SK-N-MC (cell line): ENCODE measurements around the gene CEBPZOS.
"Not testable (repeated sequence)": the region's sequence is repeated elsewhere in the genome, so short reads cannot be mapped to it uniquely, and the experiment has no call there.

Source experiments
- DNase-seq: peaks from one replicate; pipeline ENCODE4 v3.0.0-alpha.2; 2011; ENCODE audit warnings: low read depth, low spot score
- H3K27ac ChIP-seq: fragments of 200-600 bp; sonication (generic); 2 replicates; pipeline ENCODE4 v1.5.1; 2016; ENCODE audit warnings: mixed run types
- H3K36me3 ChIP-seq: fragments of 200-600 bp; sonication (generic); 2 replicates; pipeline ENCODE4 v1.6.1; 2017; ENCODE audit warnings: antibody characterized with exemption, low read length, mixed read lengths; ENCODE audit not compliant: insufficient read depth
- H3K4me3 ChIP-seq: fragments of 200-600 bp; sonication (generic); 2 replicates; pipeline ENCODE4 v1.5.1; 2016
- H3K9ac ChIP-seq: fragments of 200-600 bp; sonication (generic); 2 replicates; pipeline ENCODE4 v1.8.0; 2017; ENCODE audit warnings: mixed run types, mixed read lengths; ENCODE audit not compliant: insufficient read length
- H3K9me3 ChIP-seq: fragments of 200-600 bp; sonication (generic); 2 replicates; pipeline ENCODE4 v1.6.1; 2017; ENCODE audit warnings: low read depth, mild to moderate bottlenecking, antibody characterized with exemption, low read length, moderate library complexity, mixed read lengths
- EZH2 ChIP-seq: fragments of 200-600 bp; sonication (generic); IDR thresholded peaks from one replicate; pipeline ENCODE4 v1.6.1; 2017; ENCODE audit warnings: antibody characterized with exemption
- FOXP2 ChIP-seq: optimal IDR thresholded peaks from 2 replicates; pipeline ENCODE3; 2011; ENCODE audit warnings: mild to moderate bottlenecking, moderate library complexity; ENCODE audit not compliant: insufficient read depth; ENCODE audit errors: extremely low read length, control extremely low read depth
- POLR2AphosphoS5 ChIP-seq: IDR thresholded peaks from 2 replicates; pipeline ENCODE4 v1.6.1; 2012; ENCODE audit warnings: mild to moderate bottlenecking, low read depth, low read length, borderline replicate concordance

CEBPZOS gene

DNA sequence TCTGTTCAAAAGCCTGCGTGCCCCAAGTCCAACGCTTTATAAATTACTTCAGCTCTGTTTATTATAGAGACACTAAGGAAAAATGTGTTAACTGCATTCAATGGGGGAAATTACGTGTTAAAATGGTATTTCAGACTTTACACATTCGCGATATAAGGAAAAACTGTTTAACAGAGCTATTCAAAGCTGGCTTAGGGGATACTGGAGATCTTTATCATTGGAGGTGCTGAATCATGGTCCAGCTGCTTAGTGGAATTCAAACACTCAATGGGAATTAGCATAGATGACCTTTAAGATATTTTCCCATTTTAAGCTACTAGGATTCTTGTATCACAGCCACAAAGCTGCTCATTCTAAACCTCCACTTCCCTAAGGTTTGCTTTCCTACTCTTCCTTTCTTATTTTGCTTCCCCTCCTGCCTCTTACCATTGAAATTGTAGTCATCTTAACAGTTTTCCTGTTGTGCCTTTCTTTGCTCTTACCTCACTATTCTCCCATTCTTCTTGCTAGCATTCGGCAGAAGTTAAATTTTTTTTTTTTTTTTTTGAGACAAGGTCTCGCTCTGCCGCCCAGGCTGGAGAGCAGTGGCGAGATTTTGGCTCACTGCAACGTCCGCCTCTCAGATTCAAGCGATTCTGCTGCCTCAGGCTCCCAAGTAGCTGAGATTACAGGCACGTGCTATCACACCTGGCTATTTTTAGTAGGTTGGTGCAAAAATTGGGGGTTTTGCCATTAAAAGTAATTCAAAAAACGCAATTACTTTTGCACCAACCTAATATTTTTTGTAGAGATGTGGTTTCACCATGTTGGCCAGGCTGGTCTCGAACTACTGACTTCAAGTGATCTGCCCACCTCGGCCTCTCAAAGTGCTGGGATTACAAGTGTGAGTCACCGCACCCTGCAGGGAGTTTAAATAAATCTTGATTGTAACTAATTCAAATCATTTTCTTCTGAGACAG, 14.3 kb upstream of the CEBPZOS start:
- H3K27ac ChIP-seq = no peak overlapping the region
- TF ChIP-seq EZH2 (no peak), FOXP2 (no peak), POLR2AphosphoS5 (no peak)
- DNase-seq = no peak
- H3K9ac ChIP-seq = no peak overlapping the region
- no peaks in the 10 kb centered on the region for H3K36me3 ChIP-seq
- no peaks in the 10 kb centered on the region for H3K9me3 ChIP-seq
- no peak overlapping the region for H3K4me3 ChIP-seq

DNA sequence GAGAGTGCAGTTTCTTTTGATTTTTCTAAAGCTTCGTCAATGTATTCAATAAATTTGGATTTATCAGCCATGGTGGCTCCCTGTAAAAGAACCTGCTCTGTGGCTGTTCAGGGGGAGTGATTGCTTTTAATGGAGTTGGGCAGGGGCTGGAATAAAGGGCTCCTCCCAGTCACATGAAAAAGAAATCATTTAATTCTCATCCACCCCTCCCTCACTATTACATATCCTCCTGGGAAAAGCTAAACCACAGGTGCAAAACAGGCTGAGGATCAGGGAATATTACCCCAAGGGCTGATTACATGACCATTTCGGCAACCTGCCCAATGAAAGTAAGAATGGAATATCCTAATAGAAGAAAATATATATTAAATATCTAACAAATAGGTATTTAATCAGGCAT, 7.7 kb upstream of the CEBPZOS start, which contains the start of gene SULT6B1:
TSS of gene SULT6B1 (minus strand) at position 101 of the 400 bp plus-strand sequence. CDS start at position 71, 30 bp downstream.
- no peak for DNase-seq
- Histone ChIP-seq H3K4me3 (no peak within 1 kb of the TSS), H3K9me3 (no peaks in the 10 kb centered on the region), H3K36me3 (no peaks in the 10 kb centered on the region), H3K27ac (no peak within 1 kb of the TSS), H3K9ac (no peak within 1 kb of the TSS)
- TF ChIP-seq FOXP2 (no peak), POLR2AphosphoS5 (no peak), EZH2 (no peak)

DNA sequence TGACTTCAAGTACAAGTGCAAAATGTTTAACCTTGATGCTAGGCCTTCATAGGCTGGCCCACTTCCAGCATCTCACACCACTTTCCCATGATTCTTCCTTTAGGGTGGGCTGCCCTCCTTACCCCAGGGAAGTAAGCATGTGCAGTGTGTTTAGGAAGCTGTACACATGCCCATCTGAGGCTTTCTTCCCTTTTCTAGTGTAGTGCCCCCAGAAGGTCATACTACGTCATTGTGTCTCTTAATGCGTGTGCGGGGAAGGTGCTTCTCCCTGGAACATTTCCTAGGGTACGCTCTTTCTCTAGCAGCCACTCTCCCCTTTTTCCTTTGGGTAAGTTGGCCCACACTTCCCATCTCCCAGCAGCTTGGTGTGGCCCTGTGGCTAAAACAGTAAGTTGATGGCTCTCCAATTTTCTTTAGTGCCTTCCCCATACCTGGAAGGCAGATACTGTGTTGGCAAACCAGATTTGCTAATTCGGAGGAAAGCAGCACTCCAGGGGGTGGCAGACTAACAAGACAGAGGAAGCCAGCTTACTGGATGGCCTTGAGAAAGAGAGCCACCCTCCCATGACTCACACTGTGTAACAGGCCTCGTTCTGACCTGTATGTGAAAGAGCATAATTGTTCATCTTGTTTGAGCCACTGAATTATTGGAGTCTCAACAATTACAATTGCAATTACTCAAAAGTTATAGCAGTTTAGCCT, 6.7 kb upstream of the CEBPZOS start:
- no peak for TF ChIP-seq EZH2
- no peak for TF ChIP-seq FOXP2
- no peak for TF ChIP-seq POLR2AphosphoS5

DNA sequence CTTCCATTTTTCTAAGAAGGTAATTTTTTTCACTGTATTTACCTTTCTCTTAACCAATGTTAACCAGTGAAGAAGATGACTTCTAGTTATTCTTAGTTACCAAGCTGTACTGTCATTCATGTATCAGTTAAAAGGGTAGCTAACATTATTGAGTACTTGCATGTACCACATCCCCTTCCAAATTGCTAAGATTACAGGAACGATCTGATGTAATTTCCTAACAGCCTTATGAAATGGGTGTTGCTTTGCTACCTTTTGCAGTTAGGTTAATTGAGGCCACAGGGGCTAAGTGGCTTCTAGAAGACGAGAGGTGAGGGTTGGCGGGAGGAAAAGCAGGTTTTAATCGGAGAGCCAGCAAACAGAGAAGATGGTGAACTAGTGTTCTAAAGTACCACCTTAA, 6.0 kb upstream of the CEBPZOS start:
- Histone ChIP-seq H3K27ac (0 out of 2 replicates have a peak overlapping the region, but pooled peaks have one; percentile 43), H3K4me3 (no peak overlapping the region), H3K9ac (no peak overlapping the region), H3K36me3 (no peaks in the 10 kb centered on the region), H3K9me3 (no peaks in the 10 kb centered on the region)
- DNase-seq = no peak
- TF ChIP-seq POLR2AphosphoS5 = no peak
- TF ChIP-seq EZH2 = no peak
- no peak for TF ChIP-seq FOXP2

More for the DNA sequence above, 6.7 kb upstream of the CEBPZOS start:
- Histone ChIP-seq H3K9me3 (no peaks in the 10 kb centered on the region), H3K36me3 (no peaks in the 10 kb centered on the region), H3K4me3 (no peak overlapping the region), H3K27ac (0 out of 2 replicates have a peak overlapping the region, but pooled peaks have one; percentile 43), H3K9ac (no peak overlapping the region)
- no peak for DNase-seq

DNA sequence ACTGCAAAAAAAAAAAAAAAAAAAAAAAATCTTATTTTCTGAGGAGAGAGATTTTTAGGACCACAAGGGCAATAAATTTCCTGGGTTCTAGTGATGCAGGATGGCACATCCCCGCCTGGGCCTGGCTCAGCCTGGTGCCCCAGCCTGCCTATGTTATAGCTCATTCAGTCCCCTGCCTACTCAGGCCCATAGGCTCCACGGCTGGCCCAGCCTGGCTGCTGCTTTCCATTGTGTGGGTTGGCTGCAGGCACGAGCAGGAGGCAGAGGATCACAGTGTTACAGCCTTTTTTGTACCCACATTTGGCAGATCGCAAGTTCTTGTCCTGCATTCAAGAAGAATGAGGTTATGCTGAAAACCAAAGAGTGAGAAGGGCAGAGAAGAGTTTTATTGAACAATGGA, 5.0 kb upstream of the CEBPZOS start:
- TF ChIP-seq FOXP2 = no peak
- TF ChIP-seq EZH2 = no peak
- no peak for TF ChIP-seq POLR2AphosphoS5
- H3K9me3 ChIP-seq = no peaks in the 10 kb centered on the region
- no peak overlapping the region for H3K27ac ChIP-seq
- H3K36me3 ChIP-seq = no peaks in the 10 kb centered on the region
- H3K9ac ChIP-seq = no peak overlapping the region
- H3K4me3 ChIP-seq = no peak overlapping the region
- no peak for DNase-seq

DNA sequence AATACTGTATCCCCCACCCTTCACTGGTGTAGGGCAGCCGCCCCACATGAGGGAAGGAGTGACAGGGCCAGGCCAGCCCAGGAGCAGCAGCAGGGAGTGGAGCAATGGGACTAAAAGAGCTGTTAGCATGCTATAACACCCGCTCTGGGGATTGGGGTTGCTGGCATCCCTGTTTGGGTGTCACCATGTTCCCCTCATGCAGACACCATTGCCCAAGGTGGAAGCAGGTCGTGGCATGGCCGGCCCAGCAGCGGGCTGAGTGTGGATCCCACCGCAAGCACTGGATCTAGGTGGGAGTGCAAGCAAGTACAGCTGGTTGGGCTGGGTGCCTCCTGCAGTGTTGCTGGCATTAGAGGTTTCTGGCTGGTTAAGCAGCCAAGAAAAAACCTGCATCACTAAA, 4.5 kb upstream of the CEBPZOS start:
- Histone ChIP-seq H3K36me3 (no peaks in the 10 kb centered on the region), H3K4me3 (no peak overlapping the region), H3K9ac (no peak overlapping the region), H3K9me3 (no peaks in the 10 kb centered on the region), H3K27ac (no peak overlapping the region)
- TF ChIP-seq EZH2 (no peak), FOXP2 (no peak), POLR2AphosphoS5 (no peak)
- DNase-seq = no peak

DNA sequence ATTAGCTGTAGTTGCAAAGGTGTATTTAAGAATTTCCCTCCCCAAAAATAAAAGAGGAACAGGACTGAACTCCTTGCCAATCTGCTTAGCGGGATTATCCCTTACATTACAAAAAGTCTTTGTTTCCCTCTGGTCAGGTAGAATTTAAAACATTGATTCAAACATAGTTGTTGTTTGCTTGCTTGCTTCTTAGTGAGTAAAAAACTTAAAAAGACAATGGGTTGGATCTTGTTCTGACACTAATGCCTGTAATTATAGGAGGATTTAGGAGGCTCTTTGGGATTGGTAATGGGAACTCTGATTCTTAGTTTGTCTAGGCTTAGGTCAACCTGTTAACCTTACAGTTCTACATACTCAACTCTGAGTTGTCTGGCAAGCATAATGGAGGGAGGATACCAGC, 3.7 kb upstream of the CEBPZOS start:
- no peak for DNase-seq
- H3K9ac ChIP-seq = no peak overlapping the region
- no peak overlapping the region for H3K27ac ChIP-seq
- TF ChIP-seq POLR2AphosphoS5 = no peak
- no peak for TF ChIP-seq FOXP2
- no peak for TF ChIP-seq EZH2
- H3K4me3 ChIP-seq = no peak overlapping the region
- no peaks in the 10 kb centered on the region for H3K36me3 ChIP-seq
- no peaks in the 10 kb centered on the region for H3K9me3 ChIP-seq

DNA sequence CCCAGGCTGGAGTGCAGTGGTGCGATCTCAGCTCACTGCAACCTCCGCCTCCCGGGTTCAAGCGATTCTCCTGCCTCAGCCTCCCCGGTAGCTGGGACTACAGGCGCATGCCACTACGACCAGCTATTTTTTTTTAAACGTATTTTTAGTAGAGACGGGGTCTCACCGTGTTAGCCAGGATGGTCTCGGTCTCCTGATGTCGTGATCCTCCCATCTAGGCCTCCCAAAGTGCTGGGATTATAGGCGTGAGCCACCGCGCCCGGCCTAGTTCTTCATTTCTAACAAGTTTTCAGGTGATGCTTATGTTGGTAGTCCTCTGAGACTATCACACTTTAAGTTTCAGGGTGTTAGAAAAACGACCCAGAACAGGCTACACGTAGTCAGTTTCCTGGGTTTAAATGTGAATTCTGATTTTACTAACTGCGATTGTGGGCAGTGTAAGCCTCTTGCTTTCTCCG, 405 bp upstream of the CEBPZOS start:
- Histone ChIP-seq H3K9ac (peak overlapping the region; percentile 90), H3K4me3 (peak overlapping the region; percentile 98), H3K36me3 (peaks cover 22% of the 10 kb centered on the region)
- not testable (repeated sequence) for H3K27ac ChIP-seq, H3K9me3 ChIP-seq, DNase-seq

DNA sequence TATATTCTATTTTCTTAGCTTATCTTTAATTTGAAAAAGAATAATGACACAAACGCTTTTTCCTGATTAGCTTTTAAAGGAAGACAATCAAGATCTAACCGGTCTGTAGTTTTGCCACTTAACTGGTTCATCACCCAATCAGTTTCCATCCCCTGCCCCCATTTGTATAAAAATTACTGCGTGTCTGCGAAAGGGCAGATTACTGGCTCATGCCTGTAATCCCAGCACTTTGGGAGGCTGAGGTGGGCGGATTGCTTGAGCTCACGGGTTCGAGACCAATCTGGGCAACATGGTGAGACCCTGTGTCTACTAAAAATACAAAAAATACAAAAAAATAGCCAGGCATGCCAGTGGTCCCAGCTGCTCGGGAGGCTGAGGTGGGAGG, 2.4 kb downstream of the CEBPZOS start:
- Histone ChIP-seq H3K4me3 (no peak overlapping the region), H3K9me3 (peaks cover 6% of the 10 kb centered on the region), H3K9ac (no peak overlapping the region), H3K27ac (peak overlapping the region; percentile 13; the same call in 1 of the 2 replicates), H3K36me3 (peaks cover 49% of the 10 kb centered on the region)
- no peak for DNase-seq
- no peak for TF ChIP-seq POLR2AphosphoS5
- no peak for TF ChIP-seq FOXP2
- no peak for TF ChIP-seq EZH2
